Measurements from ENCODE around the gene RAF1. TPM values are rescaled to one million over a fixed set of nuclear protein-coding genes. Genes with fewer than 3 reads are reported as not detected.

Gene RAF1
- total RNA-seq, 1 donor from 2014 or later, result 144 TPM

GRCh38 chr3:12583280-12583679, 80.6 kb downstream of the RAF1 start:
- intact Hi-C loops (cut with DNase I), result no loop called here
- no peak for ATAC-seq
- no peak for DNase-seq (ENCODE audit: missing footprints)

DNA sequence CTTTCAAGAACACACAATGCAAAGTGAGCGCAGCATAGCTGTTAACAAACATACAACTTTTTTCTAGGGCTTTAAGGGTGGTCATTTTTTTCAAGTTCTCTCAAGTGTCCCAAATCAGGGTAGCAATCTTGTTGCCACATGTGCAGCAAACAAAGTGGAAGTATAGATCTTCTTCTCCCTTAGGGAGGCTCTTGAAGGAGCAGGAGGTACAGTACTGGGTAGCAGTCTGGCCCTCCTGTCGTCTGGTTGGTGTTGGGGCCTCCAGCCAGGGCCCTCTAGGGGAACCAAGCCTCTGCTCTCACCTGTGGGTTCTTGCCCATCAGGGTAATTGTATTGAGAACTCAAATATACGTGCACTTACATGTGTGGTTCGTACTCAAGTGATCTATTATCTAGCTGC, 81.2 kb downstream of the RAF1 start:
- intact Hi-C loops (cut with DNase I), result no loop called here
- ATAC-seq, result no peak
- DNase-seq (ENCODE audit: missing footprints), result no peak

DNA sequence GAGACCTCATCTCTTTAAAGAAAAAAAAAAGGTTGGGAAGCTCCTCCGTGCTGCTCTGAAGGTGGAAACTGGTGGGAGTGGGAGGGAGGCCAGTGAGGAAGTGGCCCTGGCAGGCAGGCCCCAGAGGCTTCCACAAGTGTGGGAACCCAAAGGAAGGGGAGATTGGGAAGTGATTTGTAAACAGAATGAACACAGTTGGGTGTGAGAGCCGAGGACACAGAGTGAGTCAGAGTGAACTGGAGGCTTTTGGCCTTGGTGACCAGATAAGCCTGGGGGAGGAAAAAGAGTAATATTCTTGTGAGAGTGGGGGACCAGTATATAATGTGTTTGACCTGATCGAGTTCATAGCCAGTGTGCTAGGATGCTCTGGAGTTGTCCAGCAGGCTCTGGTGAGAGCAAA, 84.0 kb downstream of the RAF1 start:
- no peak for DNase-seq (ENCODE audit: missing footprints)
- no peak for ATAC-seq
- intact Hi-C loops (cut with DNase I), result no loop called here

GRCh38 chr3:12579456-12579855, 84.5 kb downstream of the RAF1 start:
- ATAC-seq (no peak), DNase-seq (ENCODE audit: missing footprints) (no peak)
- intact Hi-C loops (cut with DNase I), result no loop called here

DNA sequence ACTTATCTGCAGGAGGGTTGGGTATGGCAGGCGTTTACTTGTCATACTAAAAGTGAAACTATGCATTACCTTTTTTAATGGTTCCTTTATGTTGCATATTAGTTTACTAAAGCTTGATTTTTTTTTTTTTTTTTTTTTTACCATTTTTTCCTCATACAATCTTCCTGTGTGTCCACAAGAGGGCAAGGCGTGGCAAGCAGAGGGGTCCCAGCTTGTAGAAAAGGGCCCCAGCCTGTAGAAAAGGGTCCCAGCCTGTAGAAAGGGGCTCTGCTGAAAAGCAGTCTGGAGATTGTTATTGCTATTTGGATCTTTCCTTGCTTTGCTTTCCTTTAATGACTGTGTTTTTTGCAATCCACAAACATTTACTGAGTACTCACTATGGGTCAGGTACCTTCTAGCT, 85.2 kb downstream of the RAF1 start:
- ATAC-seq, result no peak

DNA sequence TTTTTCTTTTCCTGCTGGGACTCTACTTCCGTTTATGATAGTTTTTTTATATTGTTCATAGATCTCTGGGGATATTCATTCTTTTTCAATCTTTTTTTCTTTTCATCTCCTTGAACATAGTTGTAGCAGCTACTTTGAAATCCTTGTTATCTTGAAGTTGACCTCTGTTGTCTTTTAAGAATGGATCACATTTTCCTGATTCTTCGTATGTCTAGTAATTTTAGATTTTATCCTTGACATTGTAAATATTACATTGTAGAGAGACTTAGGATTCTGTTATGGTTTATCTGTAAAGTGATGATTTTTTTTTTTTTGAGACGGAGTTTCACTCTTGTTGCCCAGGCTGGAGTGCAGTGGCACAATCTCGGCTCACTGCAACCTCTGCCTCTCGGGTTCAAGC, 86.5 kb downstream of the RAF1 start:
- DNase-seq (ENCODE audit: missing footprints) (no peak), ATAC-seq (no peak)
- intact Hi-C loops (cut with DNase I), result no loop called here

More for the DNA sequence above, 85.2 kb downstream of the RAF1 start:
- DNase-seq (ENCODE audit: missing footprints), result no peak
- intact Hi-C loops (cut with DNase I), result no loop called here

GRCh38 chr3:12574661-12575060, 89.3 kb downstream of the RAF1 start:
- intact Hi-C loops (cut with DNase I), result no loop called here
- DNase-seq (ENCODE audit: missing footprints), result no peak
- ATAC-seq, result peak; percentile 75

DNA sequence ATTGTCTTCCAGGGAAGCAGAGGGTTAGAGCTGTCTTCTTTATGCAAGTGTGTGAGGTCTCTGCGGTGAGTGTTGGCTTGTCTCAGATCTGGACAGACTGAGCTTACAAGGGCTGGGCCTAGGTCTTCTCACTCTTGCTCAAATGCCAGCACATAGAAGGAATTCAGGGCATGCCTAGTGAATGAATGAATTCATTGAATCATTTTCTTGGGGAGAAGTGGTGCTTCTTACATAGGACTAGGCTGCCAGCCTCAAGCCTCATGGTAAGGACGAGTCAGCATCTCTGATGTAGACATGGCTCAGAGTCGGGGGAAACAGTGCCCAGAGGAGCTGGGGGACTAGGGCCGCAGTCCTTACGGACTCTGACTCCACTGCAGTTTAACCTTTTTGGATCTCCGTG, 89.8 kb downstream of the RAF1 start:
- DNase-seq (ENCODE audit: missing footprints), result no peak
- intact Hi-C loops (cut with DNase I), result no loop called here
- ATAC-seq, result no peak

- DNase-seq (ENCODE audit: missing footprints) (no peak), ATAC-seq (no peak)
- intact Hi-C loops (cut with DNase I), result no loop called here
Measured at GRCh38 chr3:12571986-12572385, 91.9 kb downstream of the RAF1 start.

- intact Hi-C loops (cut with DNase I), result no loop called here
- ATAC-seq, result no peak
- DNase-seq (ENCODE audit: missing footprints), result no peak
Measured at GRCh38 chr3:12569836-12570235, 94.1 kb downstream of the RAF1 start.

DNA sequence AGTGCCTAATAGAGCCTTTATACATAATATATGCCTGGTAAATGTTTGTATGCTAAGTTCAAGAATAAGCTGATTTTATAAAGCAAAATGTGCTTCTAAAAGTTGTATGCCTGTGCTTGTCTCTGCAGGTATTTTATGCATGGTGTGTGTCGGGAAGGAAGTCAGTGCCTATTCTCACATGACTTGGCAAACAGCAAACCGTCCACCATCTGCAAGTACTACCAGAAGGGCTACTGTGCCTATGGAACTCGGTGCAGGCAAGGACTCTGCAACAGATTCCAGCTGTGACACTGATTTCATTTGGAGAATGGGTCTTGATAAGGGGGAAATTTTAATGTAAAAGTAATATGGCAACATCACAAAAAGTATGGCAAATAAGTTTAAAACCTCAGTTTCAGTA, 95.2 kb downstream of the RAF1 start:
- intact Hi-C loops (cut with DNase I), result no loop called here
- DNase-seq (ENCODE audit: missing footprints), result no peak
- no peak for ATAC-seq

DNA sequence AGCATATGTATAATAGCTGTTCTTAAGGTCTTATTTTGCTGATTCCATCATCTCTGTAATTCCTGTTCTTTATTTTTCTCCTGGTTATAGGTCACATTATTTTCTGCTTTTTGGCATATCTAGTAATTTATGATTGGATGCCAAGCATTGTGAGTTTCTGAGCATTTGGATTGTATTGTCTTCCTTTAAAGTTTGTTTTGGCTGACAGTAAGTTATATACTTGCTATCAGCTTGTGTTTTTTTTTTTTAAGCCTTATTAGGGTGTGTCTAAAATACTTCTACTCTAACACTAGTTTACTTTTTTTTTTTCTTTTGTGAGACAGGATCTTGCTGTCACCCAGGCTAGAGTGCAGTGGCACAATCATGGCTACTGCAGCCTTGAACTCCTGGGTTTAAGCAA, 96.9 kb downstream of the RAF1 start:
- intact Hi-C loops (cut with DNase I), result no loop called here
- DNase-seq (ENCODE audit: missing footprints), result no peak
- ATAC-seq, result no peak

- DNase-seq (ENCODE audit: missing footprints) (no peak), ATAC-seq (no peak)
- intact Hi-C loops (cut with DNase I), result no loop called here
Measured at GRCh38 chr3:12562451-12562850, 101.5 kb downstream of the RAF1 start.

DNA sequence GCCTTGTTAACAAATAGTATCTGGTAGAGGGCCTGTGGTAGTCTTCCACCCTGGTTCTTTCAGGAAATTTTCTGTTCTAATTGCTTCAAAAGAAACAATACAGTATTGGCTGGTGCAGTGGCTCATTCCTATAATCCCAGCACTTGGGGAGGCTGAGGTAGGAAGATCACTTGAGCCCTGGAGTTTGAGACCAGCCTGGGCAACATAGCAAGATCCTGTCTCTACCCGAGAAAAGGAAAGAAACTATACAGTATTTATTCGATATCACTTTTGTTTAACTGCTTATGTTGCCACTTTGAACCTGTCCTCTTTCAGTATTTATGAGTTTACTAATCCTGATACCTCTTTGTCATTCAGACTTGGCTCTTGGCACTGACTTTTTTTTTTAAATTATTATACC, 102.5 kb downstream of the RAF1 start:
- intact Hi-C loops (cut with DNase I), result no loop called here
- DNase-seq (ENCODE audit: missing footprints) (no peak), ATAC-seq (no peak)

DNA sequence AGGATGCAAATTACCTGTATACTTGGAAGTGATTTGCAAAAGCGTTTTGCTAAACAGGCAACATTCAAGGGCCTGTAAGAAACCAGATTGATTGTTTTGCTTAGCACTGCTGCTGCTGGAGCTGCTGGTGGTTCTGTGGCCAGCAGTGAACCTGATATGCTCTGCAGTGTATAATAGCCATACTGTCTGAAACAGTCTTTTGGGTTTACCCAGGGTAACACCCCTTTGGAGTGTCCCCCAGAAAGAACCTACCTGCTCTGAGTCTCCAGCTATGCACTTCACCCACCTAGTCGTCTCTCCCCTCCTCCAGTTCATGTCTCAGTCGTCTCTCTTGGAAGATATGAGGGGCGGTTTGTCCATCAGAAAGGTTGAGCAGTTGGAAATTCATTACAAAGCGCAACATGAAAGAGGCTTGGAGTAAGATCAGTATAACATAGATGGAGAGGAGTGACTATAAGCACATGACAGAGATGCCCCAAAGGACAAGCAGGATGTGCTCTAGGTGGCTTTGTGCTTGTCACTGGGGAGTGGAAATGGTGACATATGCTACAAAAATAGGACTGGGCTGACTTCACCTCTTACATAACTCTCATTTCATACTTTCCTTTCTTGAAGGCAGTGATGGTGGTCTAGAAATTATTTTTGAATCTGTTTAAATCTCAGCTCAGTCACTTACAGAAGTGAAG, 103.3 kb downstream of the RAF1 start:
- DNase-seq (ENCODE audit: missing footprints), result no peak
- intact Hi-C loops (cut with DNase I), result no loop called here
- ATAC-seq, result no peak

DNA sequence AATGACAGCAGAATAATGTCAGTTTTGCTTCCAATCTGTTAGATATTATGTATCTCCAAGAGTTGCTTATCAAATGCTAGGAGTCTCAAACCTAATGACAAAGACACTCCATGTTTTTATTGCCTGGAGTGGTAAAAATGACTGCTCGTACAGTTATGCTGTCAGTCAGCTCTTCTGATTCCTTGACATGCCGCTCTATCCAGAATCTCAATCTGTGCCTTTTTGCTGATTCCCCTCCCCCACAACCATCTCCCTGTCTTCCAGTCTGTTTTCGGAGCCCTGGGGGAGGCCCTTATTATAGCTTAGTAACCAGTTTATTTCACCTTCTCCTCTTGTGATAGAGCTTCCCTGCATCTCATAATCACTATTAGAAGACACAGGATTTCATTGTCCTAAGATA, 104.4 kb downstream of the RAF1 start:
- ATAC-seq, result no peak
- DNase-seq (ENCODE audit: missing footprints), result no peak
- intact Hi-C loops (cut with DNase I), result loop anchor here (5.0 to 10.0 kb wide), 4 partner anchors 37 to 238 kb away; partner anchors contain the start of genes CAND2 and TSEN2

DNA sequence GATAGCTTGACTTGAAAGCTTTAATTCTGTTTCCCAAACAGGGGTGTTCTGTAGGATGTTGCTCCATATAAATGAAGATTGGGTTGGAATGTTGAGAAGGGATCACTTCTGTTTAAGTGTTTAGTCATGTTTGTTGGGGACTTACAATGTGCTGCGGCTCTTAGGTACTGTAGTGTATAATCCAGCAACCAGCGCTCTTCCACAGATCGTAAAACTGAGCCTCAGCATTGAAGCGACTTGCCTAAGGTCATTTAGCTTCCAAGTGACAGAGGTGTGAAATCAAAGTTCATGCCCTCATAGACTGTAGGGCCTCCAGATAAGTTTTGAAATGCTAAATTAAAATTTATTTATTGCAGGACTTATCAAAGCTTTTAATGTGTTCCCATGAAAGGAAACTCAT, 105.2 kb downstream of the RAF1 start:
- ATAC-seq (no peak), DNase-seq (ENCODE audit: missing footprints) (no peak)
- intact Hi-C loops (cut with DNase I), result loop anchor here (5.0 to 10.0 kb wide), 4 partner anchors 36 to 239 kb away; partner anchors contain the start of genes CAND2 and TSEN2

DNA sequence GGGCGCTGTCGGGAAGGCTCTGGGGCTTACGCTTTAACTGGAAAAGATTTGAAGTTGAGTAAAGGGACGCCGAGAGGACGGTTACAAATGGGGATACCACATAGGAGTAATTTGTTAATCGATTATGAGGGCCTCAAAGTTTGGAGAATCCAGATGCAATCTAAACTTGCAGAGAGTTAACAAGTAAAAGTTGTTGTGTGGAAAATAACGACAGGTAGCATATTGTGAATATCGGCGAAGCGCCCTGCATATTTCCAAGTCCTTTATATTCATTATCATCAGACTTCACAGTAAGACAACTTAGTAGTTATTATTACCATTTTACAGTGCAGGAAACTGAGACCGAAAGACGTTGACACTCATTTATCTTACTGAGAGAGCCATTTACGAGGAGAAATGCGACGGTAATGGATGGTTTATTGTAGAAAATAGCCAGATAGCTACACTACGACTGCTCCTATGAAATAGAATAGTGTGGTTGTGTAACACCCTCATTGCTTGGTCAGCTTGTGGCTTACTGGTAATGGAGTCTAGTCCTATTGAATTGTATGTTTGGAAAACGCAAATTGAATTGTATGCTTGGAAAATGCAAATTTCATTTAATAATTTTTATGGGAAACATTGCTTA, 106.3 kb downstream of the RAF1 start:
- ATAC-seq (no peak), DNase-seq (ENCODE audit: missing footprints) (no peak)
- intact Hi-C loops (cut with DNase I), result loop anchor here (1.0 to 10.0 kb wide), 5 partner anchors 35 to 240 kb away; partner anchors contain the start of genes CAND2 and TSEN2

GRCh38 chr3:12556690-12557472, 107.0 kb downstream of the RAF1 start, which contains the start of gene MKRN2:
TSS of gene MKRN2 (plus strand) at chr3:12557087. CDS start at chr3:12557151, 64 bp downstream.
- peak; percentile 97 for ATAC-seq
- peak; percentile 95 for DNase-seq (ENCODE audit: missing footprints)
- intact Hi-C loops (cut with DNase I), result loop anchor here (1.0 to 10.0 kb wide), 5 partner anchors 35 to 240 kb away; partner anchors contain the start of genes CAND2 and TSEN2

DNA sequence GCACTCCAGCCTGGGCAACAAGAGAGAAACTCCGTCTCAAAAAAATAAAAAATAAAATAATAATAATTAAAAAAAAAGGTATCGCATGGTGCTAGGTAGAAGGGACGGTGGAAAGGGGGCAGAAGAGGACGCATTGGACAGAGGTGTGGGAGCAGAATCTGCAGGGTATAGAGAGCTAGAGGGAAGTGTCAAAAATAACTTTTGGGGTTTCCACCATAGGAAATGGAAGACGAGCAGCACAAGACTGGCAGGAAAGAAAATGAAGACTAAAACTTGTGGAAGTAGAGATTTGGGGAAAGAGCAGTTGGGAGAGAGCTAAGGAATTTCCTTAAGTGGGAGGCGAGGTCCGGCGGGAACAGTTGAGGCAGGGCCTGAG, 107.6 kb downstream of the RAF1 start:
- peak; percentile 12 for ATAC-seq
- DNase-seq (ENCODE audit: missing footprints), result no peak
- intact Hi-C loops (cut with DNase I), result loop anchor here (5.0 to 10.0 kb wide), 4 partner anchors 34 to 241 kb away; partner anchors contain the start of genes CAND2 and TSEN2

All from Right ventricle myocardium inferior (tissue), 1 donor.